Dermis blood vessel endothelial cell (primary cell): ENCODE data around the gene TMEM225B. TPM values are rescaled to one million over a fixed set of nuclear protein-coding genes. Genes with fewer than 3 reads are reported as not detected.

Experiments
- total RNA-seq: library from RNA; depleted of rRNA; stranded (reverse); fragments of >200 nt; gene quantifications from 2 replicates; pipeline ENCODE4 v1.2.3, GENCODE V29; 2014

Gene TMEM225B
- total RNA-seq, 1 donor from 2014 or later: 0.17 TPM

Other genes starting within 250 kb of the TMEM225B start
- gene ARPC1B, start 223.5 kb upstream of the TMEM225B start, total RNA-seq: 464 and 901 TPM in 2 replicates
- gene PDAP1, start 189.7 kb upstream of the TMEM225B start, total RNA-seq: 52.9 and 74.3 TPM in 2 replicates
- gene BUD31, start 189.3 kb upstream of the TMEM225B start, total RNA-seq: 76.4 and 86.7 TPM in 2 replicates
- gene PTCD1, start 159.5 kb upstream of the TMEM225B start, total RNA-seq: 5.5 and 6.8 TPM in 2 replicates
- gene CPSF4, start 159.3 kb upstream of the TMEM225B start, total RNA-seq: 24.7 and 28.1 TPM in 2 replicates
- 230 and 561 TPM in 2 replicates for gene ATP5MF, start 132.1 kb upstream of the TMEM225B start, total RNA-seq
- gene ZNF789, start 125.4 kb upstream of the TMEM225B start, total RNA-seq: 4.7 and 6.1 TPM in 2 replicates
- gene ZNF394, start 98.0 kb upstream of the TMEM225B start, total RNA-seq: 26.0 and 41.7 TPM in 2 replicates
- 11.2 and 15.2 TPM in 2 replicates for gene ZKSCAN5, start 93.6 kb upstream of the TMEM225B start, total RNA-seq
- 6.1 TPM in 2 replicates for gene FAM200A, start 46.2 kb upstream of the TMEM225B start, total RNA-seq
- gene ZNF655, start 39.6 kb upstream of the TMEM225B start, total RNA-seq: 10.0 and 10.9 TPM in 2 replicates
- gene ZSCAN25, start 18.7 kb downstream of the TMEM225B start, total RNA-seq: 14.8 and 17.9 TPM in 2 replicates
- not detected in 2 replicates for gene CYP3A5, start 81.7 kb downstream of the TMEM225B start, total RNA-seq
- not detected in 2 replicates for gene CYP3A7, start 136.9 kb downstream of the TMEM225B start, total RNA-seq
- gene CYP3A4, start 185.9 kb downstream of the TMEM225B start, total RNA-seq: not detected in 2 replicates
- gene CYP3A43, start 229.7 kb downstream of the TMEM225B start, total RNA-seq: not detected in 2 replicates